Ectodermal cell (in vitro differentiated cells): ENCODE results near the gene ITGA11.

ENCODE experiments used
- H3K27ac ChIP-seq: 2 replicates; pipeline ENCODE4 v1.7.0; 2013; ENCODE audit warnings: mild to moderate bottlenecking, low read depth, low read length; ENCODE audit not compliant: insufficient read depth, poor library complexity, severe bottlenecking
- H3K27me3 ChIP-seq: 2 replicates; pipeline ENCODE4 v1.7.0; 2013; ENCODE audit warnings: mild to moderate bottlenecking, low read length; ENCODE audit not compliant: insufficient read depth, control insufficient read depth, poor library complexity, severe bottlenecking
- H3K36me3 ChIP-seq: one replicate; pipeline ENCODE4 v1.7.0; 2013; ENCODE audit warnings: low read length; ENCODE audit not compliant: control insufficient read depth, insufficient read depth
- H3K4me1 ChIP-seq: one replicate; pipeline ENCODE4 v1.7.0; 2013; ENCODE audit warnings: low read length; ENCODE audit not compliant: control insufficient read depth, insufficient read depth
- H3K4me3 ChIP-seq: 2 replicates; pipeline ENCODE4 v1.7.0; 2013; ENCODE audit warnings: low read depth, low read length, control low read depth; ENCODE audit not compliant: insufficient read depth
- H3K9me3 ChIP-seq: 2 replicates; pipeline ENCODE4 v1.7.0; 2013; ENCODE audit warnings: mild to moderate bottlenecking, low read length, moderate library complexity; ENCODE audit not compliant: control insufficient read depth
- WGBS, 2 experiments: methylation state at CpG; one replicate each; pipeline ENCODE4 v1.1.7; 2013; ENCODE audit warnings: missing lambda C conversion rate in 2 of 2; 5-methylcytosine and 5-hydroxymethylcytosine counted together

The ITGA11 gene

DNA sequence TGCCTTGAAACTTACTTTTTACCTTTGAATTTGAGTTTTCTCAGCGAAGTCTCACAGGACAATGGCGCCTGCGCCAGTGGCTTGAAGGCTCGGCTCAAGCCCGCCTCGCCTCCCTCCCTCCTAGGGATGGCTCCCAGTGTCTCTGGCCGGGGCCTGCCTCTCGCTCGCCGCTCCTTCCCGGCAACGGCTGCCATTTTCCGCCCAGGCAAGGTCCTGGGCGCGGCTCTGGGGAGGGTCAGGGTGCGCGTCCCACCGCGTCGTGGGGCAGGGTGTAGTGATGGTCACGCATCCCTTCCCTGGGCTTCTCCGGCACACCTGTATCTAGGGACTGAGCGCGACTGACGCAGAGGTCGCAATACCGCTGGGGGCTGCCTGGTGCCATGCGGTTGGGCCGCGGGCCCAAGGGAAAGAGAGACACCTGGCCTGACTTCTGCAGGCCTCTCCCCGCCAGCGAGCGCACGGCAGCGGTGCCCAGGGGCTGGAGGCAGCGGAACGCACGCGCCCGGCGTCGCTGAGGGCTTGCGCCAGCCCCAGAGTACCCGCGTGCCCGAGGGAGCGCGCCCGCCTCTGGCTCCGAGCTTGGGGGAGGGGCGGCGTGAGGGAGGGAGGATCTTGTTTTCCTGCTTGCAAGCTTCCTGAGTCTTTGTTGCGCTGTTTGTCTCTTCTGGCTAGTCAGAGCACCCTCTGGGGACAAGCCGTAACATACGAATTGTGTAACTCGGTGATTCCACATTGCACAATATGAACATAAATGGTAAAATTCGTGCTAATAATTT, 175.1 kb downstream of the ITGA11 start:
- Histone ChIP-seq H3K4me1 (no peaks in the 10 kb centered on the region), H3K9me3 (no peaks in the 10 kb centered on the region), H3K4me3 (peak overlapping the region; percentile 55), H3K27ac (peak overlapping the region; percentile 41), H3K36me3 (no peaks in the 10 kb centered on the region), H3K27me3 (no peaks in the 10 kb centered on the region)
- WGBS, 2 experiments = 8 to 10% methylated on average over 54 to 56 of the region's 57 CpGs

DNA sequence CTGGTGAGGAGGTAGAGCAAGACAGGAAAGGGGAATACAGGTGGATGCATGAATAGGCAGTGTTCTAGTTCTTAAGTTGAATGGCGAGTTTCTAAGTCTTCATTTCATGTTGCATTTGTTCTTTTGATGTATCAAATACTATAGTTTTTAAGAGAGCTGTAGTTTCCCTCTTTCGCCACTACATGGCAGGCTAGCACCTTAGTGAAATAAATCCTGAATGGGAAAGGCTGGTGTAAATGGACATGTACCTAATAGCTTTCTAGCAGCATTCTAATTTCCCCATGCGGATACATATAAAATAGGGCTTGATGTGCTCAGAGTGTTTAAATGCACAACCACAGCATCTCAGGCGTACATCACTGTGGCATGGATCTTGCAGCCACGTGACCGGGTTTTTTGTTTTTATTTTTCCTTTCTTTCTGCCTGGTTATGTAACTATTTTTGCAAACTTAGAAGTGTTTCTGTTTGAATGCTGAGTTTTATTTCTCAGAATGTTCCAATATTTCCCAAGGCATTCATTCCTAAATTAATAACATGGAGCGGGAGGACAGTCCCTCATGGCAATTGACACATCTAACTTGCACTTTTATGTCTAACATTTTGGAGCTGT, 178.9 kb downstream of the ITGA11 start:
- Histone ChIP-seq H3K27ac (no peak overlapping the region), H3K4me3 (no peak overlapping the region), H3K27me3 (no peaks in the 10 kb centered on the region), H3K4me1 (no peaks in the 10 kb centered on the region), H3K36me3 (no peaks in the 10 kb centered on the region), H3K9me3 (no peaks in the 10 kb centered on the region)
- WGBS, 2 experiments = 54 to 60% methylated on average over 7 of the region's 7 CpGs

DNA sequence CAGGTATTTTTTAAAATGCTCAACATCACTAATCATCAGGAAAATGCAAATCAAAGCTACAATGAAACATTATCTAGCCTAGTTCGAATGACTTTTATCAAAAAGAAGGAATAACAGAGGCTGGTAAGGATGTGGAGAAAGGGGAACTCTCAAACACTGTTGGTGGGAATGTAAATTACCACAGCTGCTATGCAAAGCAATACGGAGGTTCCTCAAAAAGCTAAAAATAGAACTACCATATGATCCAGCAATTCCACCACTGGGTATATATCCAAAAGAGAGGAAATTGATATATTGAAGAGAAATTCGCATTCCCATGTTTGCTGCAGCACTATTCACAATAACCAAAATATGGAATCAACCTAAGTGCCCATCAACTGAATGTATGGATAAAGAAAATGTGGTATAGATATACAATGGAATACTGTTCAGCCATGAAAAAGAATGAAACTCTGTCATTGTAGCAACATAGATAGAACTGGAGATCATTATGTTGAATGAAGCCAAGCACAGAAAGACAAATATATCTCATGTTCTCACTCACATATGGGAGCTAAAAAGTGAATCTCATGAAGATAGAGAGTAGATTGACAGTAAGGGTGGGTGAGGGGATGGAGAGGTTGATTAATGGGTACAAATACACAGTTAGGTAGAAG, 182.8 kb downstream of the ITGA11 start:
- Histone ChIP-seq H3K27ac (no peak overlapping the region), H3K27me3 (no peaks in the 10 kb centered on the region), H3K4me3 (no peak overlapping the region), H3K36me3 (no peaks in the 10 kb centered on the region), H3K9me3 (no peaks in the 10 kb centered on the region), H3K4me1 (no peaks in the 10 kb centered on the region)
- 100% methylated on average over 1 of the region's 3 CpGs for WGBS, 2 experiments
